HG03565 (cell line): ENCODE results near the gene NPAS1.

Source experiments
- ATAC-seq: cut with Tn5 transposase; IDR thresholded peaks from one replicate; pipeline ENCODE4 v1.9.1; 2021; ENCODE audit warnings: mild to moderate bottlenecking, moderate library complexity; ENCODE audit not compliant: unreplicated experiment

The NPAS1 gene

GRCh38 chr19:47019431-47020041, at the start of gene NPAS1:
Gene NPAS1 (plus strand): TSS chr19:47019837. CDS start chr19:47021048, 1,211 bp downstream.
- no peak for ATAC-seq

GRCh38 chr19:46970815-46971214, 48.8 kb upstream of the NPAS1 start:
- ATAC-seq = no peak

DNA sequence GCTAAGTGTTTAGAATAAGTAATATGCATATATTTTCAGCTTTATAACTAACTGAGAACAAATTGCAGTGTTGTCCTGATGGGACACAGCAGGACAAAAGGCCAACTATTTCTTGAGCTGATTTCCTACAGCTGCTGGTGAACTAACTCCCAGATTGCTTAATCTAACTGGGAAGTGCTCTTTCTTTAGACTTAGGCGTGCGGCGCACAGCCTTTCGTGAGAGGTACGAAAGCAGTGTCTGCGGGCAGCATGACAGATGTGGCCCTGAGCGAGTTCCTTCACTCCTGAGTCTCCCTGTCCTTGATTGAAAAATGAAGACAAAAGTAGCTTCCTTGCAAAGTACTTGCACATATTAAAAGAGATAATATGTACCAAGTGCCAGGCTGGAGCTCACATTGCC, 47.3 kb upstream of the NPAS1 start:
- no peak for ATAC-seq

DNA sequence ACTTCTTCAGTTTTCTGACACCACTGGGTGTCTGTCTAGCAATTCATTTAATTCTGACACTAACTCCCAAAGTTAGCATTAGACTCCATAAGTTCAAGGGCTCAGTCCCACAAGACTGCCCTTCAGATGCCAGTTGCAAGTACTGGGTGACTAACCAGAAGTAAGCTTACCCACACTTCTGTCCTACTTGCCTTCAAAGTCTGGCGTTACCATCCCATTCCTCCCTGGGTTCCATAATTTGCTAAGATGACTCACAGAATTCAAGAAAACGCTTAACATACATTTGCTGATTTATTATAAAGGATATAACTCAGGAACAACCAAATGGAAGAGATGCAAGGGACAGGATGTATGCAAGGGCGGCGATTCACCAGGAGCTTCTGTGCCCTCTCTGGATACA, 45.5 kb upstream of the NPAS1 start:
- no peak for ATAC-seq

- no peak for ATAC-seq
Observed at GRCh38 chr19:46975011-46975924, 44.4 kb upstream of the NPAS1 start.

GRCh38 chr19:46975925-46976782, 43.5 kb upstream of the NPAS1 start:
- ATAC-seq = no peak

GRCh38 chr19:46976845-46977320, 42.8 kb upstream of the NPAS1 start:
- ATAC-seq = no peak

- no peak for ATAC-seq
Observed at GRCh38 chr19:46977548-46977947, 42.1 kb upstream of the NPAS1 start.

DNA sequence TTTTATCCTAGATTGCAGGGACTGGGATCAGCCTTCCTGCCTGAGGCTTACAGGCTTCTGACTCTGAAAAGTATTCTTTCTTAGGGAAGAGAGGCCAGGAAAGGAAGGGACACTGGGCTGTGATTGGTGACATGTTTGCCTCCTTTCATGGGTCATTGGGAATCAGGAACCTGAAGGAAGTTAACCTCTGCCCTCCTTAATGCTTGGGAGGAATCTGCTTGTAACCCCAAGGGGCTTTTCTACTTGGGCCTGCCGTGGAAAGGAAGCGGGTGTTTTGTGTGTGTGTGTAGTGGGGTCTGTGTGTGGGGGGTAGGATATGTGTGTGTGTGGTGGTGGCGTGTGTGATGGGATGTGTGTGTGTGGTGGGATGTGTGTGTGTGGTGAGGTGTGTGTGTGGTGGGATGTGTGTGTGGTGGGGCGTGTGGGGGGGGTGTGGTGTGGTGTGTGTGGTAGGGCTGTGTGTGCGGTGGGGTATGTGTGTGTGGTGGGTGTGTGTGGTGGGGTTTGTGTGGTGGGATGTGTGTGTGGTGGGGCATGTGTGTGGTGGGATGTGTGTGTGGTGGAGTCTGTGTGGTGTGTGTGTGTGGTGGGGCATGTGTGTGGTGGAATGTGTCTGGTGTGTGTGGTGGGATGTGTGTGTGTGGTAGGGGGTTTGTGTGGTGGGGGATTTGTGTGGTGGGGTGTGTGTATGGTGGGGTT, 41.3 kb upstream of the NPAS1 start:
- no peak for ATAC-seq

- no peak for ATAC-seq
Observed at GRCh38 chr19:46979126-46980105, 40.2 kb upstream of the NPAS1 start.

DNA sequence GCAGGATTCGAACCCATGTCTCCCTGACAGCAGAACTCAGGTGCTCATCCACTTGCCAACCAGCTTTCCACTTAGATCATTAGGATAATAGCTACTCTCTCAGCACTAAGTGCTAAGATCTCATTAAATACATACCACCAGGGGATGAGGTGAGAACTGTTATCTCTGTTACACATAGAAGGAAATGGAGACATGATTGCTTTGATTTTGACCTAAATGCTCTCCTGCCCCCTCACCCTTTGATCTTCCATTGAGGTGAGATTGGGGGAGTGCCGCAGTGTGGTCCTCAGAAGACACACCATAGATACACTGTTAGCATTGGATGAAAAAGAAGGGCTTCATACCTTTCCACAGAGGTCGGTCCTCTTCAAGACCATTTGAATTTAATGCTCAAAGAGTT, 38.9 kb upstream of the NPAS1 start:
- no peak for ATAC-seq

DNA sequence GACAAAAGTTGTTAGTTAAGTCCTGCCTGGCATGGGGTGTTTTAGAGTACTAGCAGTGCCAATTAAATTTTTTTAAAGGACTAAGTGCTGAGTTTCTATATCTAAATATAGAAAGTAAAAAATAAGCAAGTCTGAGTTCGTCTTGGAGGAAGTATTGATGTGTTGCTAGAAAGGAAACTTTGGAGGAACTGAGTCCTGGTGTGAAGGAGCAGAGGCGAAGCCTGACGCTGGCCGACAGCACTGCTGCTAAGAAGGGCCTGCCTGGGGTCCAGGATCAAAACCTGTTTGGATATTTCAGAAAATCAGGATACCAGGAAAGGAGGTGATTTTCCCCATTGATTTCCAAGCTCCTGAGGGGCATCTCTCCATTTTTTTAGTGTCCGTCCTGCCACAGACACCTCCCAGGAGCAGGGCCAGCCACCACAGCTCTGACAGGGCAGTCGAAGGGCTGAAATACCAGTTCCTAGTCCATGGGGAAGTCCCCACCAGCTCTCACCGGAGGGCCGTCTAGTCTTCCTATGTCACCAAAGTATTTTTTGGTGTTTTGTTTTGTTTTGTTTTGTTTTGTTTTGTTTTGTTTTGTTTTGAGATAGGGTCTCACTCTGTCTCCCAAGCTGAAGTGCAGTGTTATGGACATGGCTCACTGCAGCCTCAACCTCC, 38.2 kb upstream of the NPAS1 start:
- no peak for ATAC-seq

DNA sequence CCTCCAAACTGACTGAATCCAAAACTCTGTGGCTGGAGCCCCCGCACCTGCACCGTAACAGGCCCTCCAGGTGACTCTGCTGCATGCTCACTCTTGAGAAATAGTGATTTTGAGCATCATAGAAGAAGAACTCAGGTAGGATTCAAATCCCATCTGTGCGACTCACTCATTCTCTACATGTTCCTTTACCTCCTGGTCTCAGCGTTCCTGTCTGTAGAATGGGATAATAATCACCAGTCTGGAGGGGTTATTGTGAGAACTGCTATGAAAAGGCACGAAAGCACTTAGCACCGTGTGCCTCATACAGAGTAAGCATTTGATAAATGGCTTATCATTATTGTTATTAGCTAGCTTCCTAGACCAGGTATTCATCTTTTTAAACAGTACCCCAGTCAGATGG, 36.5 kb upstream of the NPAS1 start:
- ATAC-seq = no peak

DNA sequence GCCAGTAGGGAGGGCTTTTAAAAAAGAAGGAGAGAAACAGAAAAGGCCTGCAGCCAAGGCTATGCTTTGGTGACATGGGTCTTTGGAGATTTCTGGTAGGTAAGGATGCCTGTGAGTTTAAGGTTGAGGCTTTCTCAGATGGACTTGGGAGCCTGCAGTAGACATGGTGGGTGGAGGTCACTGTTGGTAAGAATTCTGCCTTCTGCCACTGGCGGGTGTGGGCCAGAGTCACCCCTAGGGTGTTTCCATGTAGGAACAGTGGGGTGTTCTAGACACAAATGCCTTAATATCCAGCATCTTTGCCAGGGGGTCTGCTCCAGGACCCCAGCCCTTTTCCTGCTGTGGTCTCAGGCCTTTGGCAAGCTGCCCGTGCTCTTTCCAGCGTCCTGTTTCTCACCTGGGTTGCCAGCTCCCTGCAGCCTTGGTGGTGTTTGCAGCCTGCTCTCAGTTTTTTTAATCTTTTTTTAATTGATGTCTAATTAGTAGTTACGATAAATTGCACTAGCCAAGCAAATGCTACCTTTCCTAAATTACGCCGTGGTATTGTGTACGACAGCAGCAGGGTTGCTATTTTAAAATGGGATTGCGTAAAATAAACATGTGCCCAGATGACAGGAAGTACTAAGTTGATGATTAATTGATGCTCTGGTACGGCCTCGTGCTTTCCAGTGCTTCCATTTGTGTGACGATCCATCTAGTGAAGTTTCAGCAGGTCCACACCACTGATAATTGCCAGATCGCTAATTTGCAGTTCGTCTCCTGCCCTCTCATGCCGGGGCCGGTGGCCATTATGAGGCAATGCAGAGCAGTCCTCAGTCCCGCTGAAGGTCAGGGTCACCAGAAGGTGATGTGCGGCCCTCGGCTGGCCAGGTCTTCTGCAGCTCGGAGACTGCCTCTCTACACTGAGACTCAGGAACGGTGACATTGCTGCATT, 35.3 kb upstream of the NPAS1 start:
- no peak for ATAC-seq

- ATAC-seq = no peak
Observed at GRCh38 chr19:46985542-46986415, 33.9 kb upstream of the NPAS1 start.

DNA sequence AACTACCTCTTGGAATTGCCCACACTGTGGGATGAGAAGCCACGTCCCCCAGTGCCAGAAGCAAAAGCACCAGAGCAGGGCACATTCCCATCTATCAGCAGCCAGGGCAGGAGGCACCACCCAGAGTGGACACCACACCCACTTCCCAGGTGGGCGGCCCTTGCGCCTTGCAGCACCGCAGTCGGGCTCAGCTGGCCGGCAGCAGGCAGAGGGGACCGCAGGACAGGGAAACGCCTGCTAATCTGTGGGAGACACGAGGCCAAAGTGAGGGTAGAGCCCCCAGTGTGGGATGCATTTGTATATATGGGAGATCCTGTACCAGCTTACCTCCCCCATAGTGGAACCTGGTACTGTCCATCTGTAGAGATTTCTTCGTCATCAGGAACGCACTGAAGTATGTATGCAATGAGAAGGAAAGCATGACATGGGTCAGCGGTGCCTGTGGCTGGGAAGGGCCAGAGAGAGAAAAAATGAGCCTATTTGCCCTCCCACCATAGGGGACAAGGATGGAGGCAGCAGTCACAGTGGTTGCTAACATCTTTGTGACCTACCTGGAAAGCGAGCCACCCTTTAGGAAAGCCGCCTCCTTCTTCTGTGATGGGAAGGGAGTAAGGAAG, 30.9 kb upstream of the NPAS1 start:
- ATAC-seq = no peak
